Fibroblast of villous mesenchyme (primary cell): ENCODE results near the gene HSD17B4. TPM values are rescaled to one million over a fixed set of nuclear protein-coding genes. Genes with fewer than 3 reads are reported as not detected.
"Not testable (repeated sequence)": the region's sequence is repeated elsewhere in the genome, so short reads cannot be mapped to it uniquely, and the experiment has no call there.

Experiments
- DNase-seq: peaks from one replicate; pipeline ENCODE4 v3.0.0-alpha.2; 2010; ENCODE audit warnings: low read depth
- H3K4me3 ChIP-seq: 2 replicates; pipeline ENCODE4 v1.5.1; 2011; ENCODE audit warnings: low read depth, mild to moderate bottlenecking, low read length
- total RNA-seq: library from RNA; depleted of rRNA; stranded (reverse); fragments of >200 nt; gene quantifications from 2 replicates; pipeline ENCODE4 v1.2.3, GENCODE V29; 2012
- TF ChIP-seq, protein P1 (sequence below): IDR thresholded peaks from 2 replicates; pipeline ENCODE4 v1.5.1; 2012; ENCODE audit warnings: low read depth, mild to moderate bottlenecking, low read length; ENCODE audit not compliant: insufficient read depth

Gene HSD17B4
- total RNA-seq, 1 donor, result 183 TPM

- no peak for DNase-seq
- TF ChIP-seq, protein P1, sequence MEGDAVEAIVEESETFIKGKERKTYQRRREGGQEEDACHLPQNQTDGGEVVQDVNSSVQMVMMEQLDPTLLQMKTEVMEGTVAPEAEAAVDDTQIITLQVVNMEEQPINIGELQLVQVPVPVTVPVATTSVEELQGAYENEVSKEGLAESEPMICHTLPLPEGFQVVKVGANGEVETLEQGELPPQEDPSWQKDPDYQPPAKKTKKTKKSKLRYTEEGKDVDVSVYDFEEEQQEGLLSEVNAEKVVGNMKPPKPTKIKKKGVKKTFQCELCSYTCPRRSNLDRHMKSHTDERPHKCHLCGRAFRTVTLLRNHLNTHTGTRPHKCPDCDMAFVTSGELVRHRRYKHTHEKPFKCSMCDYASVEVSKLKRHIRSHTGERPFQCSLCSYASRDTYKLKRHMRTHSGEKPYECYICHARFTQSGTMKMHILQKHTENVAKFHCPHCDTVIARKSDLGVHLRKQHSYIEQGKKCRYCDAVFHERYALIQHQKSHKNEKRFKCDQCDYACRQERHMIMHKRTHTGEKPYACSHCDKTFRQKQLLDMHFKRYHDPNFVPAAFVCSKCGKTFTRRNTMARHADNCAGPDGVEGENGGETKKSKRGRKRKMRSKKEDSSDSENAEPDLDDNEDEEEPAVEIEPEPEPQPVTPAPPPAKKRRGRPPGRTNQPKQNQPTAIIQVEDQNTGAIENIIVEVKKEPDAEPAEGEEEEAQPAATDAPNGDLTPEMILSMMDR, result no peak
- H3K4me3 ChIP-seq, result no peak overlapping the region
These were observed 60.0 kb downstream of the HSD17B4 start for GRCh38 chr5:119512277-119512676.

- H3K4me3 ChIP-seq, result no peak overlapping the region
- DNase-seq, result no peak
- TF ChIP-seq, protein P1, result no peak
These were observed 62.9 kb downstream of the HSD17B4 start for GRCh38 chr5:119515192-119515591.

GRCh38 chr5:119517115-119517514 lies 64.8 kb downstream of the HSD17B4 start:
- not testable (repeated sequence) for H3K4me3 ChIP-seq, DNase-seq

DNA sequence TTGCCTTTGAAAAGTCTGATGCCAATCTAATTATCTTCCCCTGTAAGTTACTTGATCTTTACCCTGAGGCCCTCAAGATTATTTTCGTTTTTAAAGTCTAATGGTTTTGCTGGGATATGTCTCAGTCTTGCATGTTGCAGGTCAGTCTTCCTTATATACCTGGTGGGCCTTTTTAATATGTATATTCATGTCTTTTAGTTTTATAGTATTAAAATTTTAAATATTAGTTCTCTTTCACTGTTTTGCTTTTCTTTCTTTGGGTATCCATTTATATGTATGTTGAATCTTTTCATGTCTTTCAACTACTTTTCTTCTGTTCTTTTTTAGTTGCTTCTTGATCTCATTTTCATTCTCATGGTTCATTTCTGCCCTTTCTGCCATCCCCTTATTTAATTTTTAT lies 68.9 kb downstream of the HSD17B4 start:
- DNase-seq, result no peak
- TF ChIP-seq, protein P1, result no peak
- no peak overlapping the region for H3K4me3 ChIP-seq

- TF ChIP-seq, protein P1, result no peak
- H3K4me3 ChIP-seq, result no peak overlapping the region
- no peak for DNase-seq
These were observed 70.5 kb downstream of the HSD17B4 start for GRCh38 chr5:119522841-119523240.

DNA sequence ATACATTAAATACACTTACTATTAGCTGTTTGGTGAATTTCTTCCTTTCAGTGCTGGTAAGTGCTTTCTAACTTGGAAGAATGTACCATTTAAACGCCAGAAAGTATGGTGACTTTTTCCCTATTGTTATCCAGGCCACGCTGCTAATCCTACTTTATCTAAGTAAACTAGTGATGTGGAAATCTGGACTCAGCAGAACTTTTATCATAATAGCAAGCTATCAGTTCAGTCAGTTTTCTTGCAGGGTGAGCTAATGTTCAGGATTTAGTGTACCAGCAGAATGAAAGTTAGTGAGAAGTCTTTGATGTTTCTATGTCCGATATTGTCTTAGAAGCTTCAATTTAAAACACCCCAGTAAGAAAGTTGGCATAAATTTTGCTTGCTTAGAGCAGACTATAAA lies 72.2 kb downstream of the HSD17B4 start:
- DNase-seq, result peak; percentile 10
- no peak overlapping the region for H3K4me3 ChIP-seq
- TF ChIP-seq, protein P1, result no peak

GRCh38 chr5:119527351-119527750 lies 75.1 kb downstream of the HSD17B4 start:
- DNase-seq, result no peak
- H3K4me3 ChIP-seq, result no peak overlapping the region
- TF ChIP-seq, protein P1, result no peak

DNA sequence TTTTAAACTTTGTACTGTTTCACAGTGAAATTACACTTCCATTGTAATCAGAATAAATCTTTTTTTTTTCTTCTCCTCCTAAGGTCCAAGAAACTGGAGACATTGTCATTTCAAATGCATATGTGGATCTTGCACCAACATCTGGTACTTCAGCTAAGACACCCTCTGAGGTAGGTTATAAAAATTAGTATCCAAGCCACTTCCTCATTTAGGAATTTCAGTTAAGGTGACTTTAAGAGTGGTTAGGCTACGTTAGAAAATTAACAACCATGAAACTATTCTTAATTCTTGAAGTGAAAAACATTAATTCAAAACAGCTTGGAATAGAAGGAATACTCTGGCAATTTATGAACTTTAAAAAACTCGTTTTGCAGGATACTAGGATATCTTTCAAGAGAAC lies 77.5 kb downstream of the HSD17B4 start:
- TF ChIP-seq, protein P1, result no peak
- DNase-seq, result no peak
- no peak overlapping the region for H3K4me3 ChIP-seq
